ENCODE data around the gene KCTD18. TPM values are rescaled to one million over a fixed set of nuclear protein-coding genes. Genes with fewer than 3 reads are reported as not detected.

KCTD18 gene
- total RNA-seq, 2 experiments from 2014 or later: 18.9 to 19.8 TPM

GRCh38 chr2:200449149-200449548 lies 60.7 kb downstream of the KCTD18 start:
- Mint-ChIP-seq H3K4me1 (ENCODE audit: low read depth) (no peaks in the 10 kb centered on the region), H3K27me3 (no peaks in the 10 kb centered on the region), H3K4me3 (no peak overlapping the region), H3K9me3 (no peaks in the 10 kb centered on the region), H3K27ac (no peak overlapping the region), H3K36me3 (ENCODE audit: low read depth) (no peaks in the 10 kb centered on the region)
- intact Hi-C loops (cut with DNase I, micrococcal nuclease): no loop called here
- no peak overlapping the region for H3K4me3 ChIP-seq (ENCODE audit: low read length)
- TF ChIP-seq CTCF (IDR thresholded peaks at IDR 0.05): no peak
- H3K9me3 ChIP-seq (ENCODE audit: control insufficient read depth in 1 of 2, insufficient read depth in 1 of 2, low read length in 2 of 2): no peaks in the 10 kb centered on the region
- no peak overlapping the region for H3K27ac ChIP-seq (ENCODE audit: low read depth in 1 of 2, low read length in 2 of 2)
- no peaks in the 10 kb centered on the region for H3K4me1 ChIP-seq (ENCODE audit: insufficient read depth, low read length)
- POLR2A ChIA-PET: no interaction called here
- H3K36me3 ChIP-seq (ENCODE audit: insufficient read depth, low read length): no peaks in the 10 kb centered on the region
- no peak for ATAC-seq (ENCODE audit: poor library complexity)
- no peak for DNase-seq
- CTCF ChIA-PET: no interaction called here
- no peaks in the 10 kb centered on the region for H3K27me3 ChIP-seq (ENCODE audit: control insufficient read depth in 1 of 2, insufficient read depth in 2 of 2, low read length in 2 of 2)

- Histone ChIP-seq H3K27me3 (ENCODE audit: control insufficient read depth in 1 of 2, insufficient read depth in 2 of 2, low read length in 2 of 2) (no peaks in the 10 kb centered on the region), H3K9me3 (ENCODE audit: control insufficient read depth in 1 of 2, insufficient read depth in 1 of 2, low read length in 2 of 2) (no peaks in the 10 kb centered on the region), H3K27ac (ENCODE audit: low read depth in 1 of 2, low read length in 2 of 2) (no peak overlapping the region), H3K4me3 (ENCODE audit: low read length) (no peak overlapping the region), H3K36me3 (ENCODE audit: insufficient read depth, low read length) (no peaks in the 10 kb centered on the region), H3K4me1 (ENCODE audit: insufficient read depth, low read length) (no peaks in the 10 kb centered on the region)
- Mint-ChIP-seq H3K36me3 (ENCODE audit: low read depth) (no peaks in the 10 kb centered on the region), H3K27ac (no peak overlapping the region), H3K9me3 (no peaks in the 10 kb centered on the region), H3K27me3 (no peaks in the 10 kb centered on the region), H3K4me1 (ENCODE audit: low read depth) (no peaks in the 10 kb centered on the region), H3K4me3 (no peak overlapping the region)
- POLR2A ChIA-PET: no interaction called here
- intact Hi-C loops (cut with DNase I, micrococcal nuclease): no loop called here
- DNase-seq: no peak
- CTCF ChIA-PET: no interaction called here
- no peak for ATAC-seq (ENCODE audit: poor library complexity)
- no peak for TF ChIP-seq CTCF (IDR thresholded peaks at IDR 0.05)
Measured at GRCh38 chr2:200448455-200448854, 61.4 kb downstream of the KCTD18 start.

- H3K4me1 Mint-ChIP-seq (ENCODE audit: low read depth): no peaks in the 10 kb centered on the region
- H3K27ac ChIP-seq (ENCODE audit: low read depth in 1 of 2, low read length in 2 of 2): no peak overlapping the region
- H3K27ac Mint-ChIP-seq: no peak overlapping the region
- H3K9me3 ChIP-seq (ENCODE audit: control insufficient read depth in 1 of 2, insufficient read depth in 1 of 2, low read length in 2 of 2): no peaks in the 10 kb centered on the region
- no peak for ATAC-seq (ENCODE audit: poor library complexity)
- no peaks in the 10 kb centered on the region for H3K36me3 ChIP-seq (ENCODE audit: insufficient read depth, low read length)
- no peak for TF ChIP-seq CTCF (IDR thresholded peaks at IDR 0.05)
- H3K36me3 Mint-ChIP-seq (ENCODE audit: low read depth): no peaks in the 10 kb centered on the region
- intact Hi-C loops (cut with DNase I, micrococcal nuclease): no loop called here
- ChIA-PET CTCF (no interaction called here), POLR2A (no interaction called here)
- no peak for DNase-seq
- no peak overlapping the region for H3K4me3 Mint-ChIP-seq
- no peaks in the 10 kb centered on the region for H3K4me1 ChIP-seq (ENCODE audit: insufficient read depth, low read length)
- no peaks in the 10 kb centered on the region for H3K9me3 Mint-ChIP-seq
- H3K4me3 ChIP-seq (ENCODE audit: low read length): no peak overlapping the region
- H3K27me3 Mint-ChIP-seq: no peaks in the 10 kb centered on the region
- no peaks in the 10 kb centered on the region for H3K27me3 ChIP-seq (ENCODE audit: control insufficient read depth in 1 of 2, insufficient read depth in 2 of 2, low read length in 2 of 2)
Measured at GRCh38 chr2:200447139-200447855, 62.6 kb downstream of the KCTD18 start.

Measured in CD4-positive, alpha-beta T cell (primary cell).